GM19023 (cell line): ENCODE data around the gene ANKUB1.

Experiments used
- ATAC-seq: cut with Tn5 transposase; IDR thresholded peaks from one replicate; pipeline ENCODE4 v1.9.1; 2021; ENCODE audit warnings: mild to moderate bottlenecking, moderate library complexity; ENCODE audit not compliant: unreplicated experiment

Gene ANKUB1

DNA sequence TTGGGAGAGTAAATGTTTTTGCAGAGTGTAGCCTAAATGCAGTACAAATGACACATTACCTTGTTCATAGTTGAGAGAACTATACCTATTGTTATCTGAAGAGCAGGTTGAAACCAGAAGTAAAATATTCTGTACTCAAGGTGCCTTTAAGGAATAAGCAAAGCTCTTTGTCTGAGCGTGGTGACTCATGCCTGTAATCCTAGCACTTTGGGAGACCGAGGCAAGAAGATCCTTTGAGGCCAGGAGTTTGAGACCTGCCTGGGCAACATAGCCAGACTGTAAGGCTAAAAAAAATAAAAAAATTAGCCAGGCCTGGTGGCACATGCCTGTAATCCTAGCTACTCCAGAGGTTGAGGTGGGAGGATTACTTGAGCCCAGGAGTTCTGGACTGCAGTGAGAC is 18.5 kb upstream of the ANKUB1 start:
- no peak for ATAC-seq

DNA sequence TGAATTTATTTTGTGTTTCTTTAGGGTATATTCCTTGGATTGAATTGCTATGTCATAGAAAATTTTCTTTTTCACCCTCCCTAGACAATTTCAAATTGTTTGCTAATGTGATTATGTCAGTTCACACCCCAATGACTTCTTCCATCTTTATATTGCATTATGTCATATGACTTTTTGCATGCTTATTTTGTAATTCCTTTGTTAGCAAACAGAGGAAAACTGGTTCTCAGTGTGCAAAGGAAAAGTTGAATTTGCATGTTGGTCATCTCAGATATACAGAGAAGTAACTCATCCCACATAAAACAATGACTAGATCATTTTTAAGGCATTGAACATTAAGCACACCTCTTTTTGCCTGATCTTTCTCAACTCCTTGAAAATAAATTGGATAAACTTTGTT is 17.3 kb upstream of the ANKUB1 start:
- ATAC-seq: no peak

DNA sequence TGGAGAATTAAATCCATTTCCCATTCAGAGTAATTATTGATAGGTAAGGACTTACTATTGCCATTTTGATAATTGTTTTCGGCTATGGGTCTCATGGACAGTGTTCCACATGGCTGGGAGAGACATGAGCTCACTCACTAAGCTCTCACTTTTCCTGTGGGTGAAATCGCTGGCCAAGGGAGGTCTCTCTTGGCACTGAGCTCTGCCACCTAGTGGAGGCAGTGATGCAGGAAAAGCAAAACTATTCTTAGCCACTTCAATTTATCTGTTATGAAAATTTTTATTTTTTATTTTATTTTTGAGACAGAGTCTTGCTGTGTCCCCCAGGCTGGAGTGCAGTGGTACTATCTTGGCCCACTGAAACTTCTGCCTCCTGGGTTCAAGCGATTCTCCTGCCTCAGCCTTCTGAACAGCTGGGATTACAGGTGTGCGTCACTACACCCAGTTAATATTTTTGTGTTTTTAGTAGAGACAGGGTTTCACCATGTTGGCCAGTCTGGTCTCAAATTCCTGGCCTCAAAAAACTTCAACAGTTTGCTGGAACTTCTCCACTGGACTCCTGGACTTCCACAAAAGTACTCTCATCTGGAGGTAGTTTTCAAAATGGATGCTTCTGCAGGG is 16.0 kb upstream of the ANKUB1 start:
- ATAC-seq: no peak

DNA sequence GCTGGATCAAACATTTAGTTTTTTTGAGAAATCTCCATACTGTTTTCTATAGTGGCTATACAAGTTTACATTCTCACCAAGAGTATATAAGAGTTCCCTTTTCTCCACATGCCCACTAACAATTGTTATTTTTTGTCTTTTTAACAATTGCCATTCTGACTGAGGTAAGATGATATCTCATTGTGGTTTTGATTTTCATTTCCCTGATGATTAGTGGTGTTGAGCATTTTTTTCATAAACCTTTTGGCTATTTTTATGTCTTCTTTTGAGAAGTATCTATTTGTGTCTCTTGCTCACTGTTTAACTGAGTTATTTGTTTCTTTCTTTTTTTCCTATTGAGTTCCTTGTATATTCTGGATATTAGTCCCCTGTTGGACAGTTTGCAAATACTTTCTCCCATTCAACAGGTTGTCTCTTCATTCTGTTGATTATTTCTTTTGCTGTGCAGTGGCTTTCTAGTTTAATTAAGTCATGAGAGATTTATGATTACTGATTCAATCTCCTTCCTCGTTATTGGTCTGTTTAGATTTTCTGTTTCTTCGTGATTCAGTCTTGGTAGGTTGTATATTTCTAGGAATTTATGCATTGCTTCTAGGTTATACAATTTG is 13.9 kb upstream of the ANKUB1 start:
- ATAC-seq: no peak

DNA sequence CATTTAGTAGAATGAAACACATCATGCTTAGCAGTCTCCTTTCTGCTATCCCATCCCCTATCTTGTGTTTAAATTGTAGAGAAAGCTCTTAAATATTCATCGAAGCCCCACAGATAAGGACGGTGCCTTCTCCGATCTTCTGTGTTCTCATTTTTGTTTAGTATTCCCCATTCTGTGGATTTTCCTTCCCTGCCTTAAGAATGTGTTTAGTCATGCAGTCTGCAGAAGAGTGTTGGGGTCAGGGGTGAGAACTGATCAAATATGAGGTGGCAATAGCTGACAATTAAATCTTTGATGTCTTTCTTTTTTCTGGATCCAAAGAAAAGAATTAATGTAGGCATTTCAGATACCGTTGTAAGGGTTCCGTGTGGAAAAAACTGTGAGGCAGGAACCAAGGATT is 9.3 kb upstream of the ANKUB1 start:
- ATAC-seq: no peak

DNA sequence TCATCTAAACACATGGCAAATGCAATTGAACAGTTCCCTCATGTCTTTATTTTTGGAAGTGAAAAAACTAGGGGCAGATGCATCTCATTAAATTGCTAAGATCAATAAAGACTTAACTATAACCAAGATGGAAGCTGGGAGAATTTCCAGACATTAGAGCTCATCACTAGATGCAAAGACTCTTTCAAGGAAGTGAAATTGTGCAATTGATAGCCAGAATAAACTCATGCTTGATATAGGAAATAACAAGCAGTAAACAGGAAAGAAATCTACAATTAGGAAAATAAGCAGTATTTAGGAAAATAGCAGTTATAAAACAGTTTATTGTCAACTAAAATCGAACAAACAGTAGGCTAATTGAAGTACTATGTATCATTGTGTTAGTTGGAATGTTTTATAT is 8.8 kb upstream of the ANKUB1 start:
- ATAC-seq: no peak

DNA sequence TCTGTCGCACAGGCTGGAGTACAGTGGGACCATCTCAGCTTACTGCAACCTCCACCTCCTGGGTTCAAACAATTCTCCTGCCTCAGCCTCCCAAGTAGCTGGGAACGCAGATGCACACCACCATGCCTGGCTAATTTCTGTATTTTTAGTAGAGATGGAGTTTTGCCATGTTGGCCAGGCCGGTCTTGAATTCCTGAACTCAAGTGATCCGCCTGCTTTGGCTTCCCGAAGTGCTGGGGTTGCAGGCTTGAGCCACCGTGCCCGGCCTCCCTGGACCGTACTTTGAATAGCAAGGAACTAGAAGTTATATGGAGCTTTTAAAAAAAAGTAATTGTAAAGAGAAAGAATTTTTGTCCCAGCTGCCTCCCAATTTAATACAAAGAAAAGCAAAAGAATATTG is 8.3 kb upstream of the ANKUB1 start:
- ATAC-seq: no peak

DNA sequence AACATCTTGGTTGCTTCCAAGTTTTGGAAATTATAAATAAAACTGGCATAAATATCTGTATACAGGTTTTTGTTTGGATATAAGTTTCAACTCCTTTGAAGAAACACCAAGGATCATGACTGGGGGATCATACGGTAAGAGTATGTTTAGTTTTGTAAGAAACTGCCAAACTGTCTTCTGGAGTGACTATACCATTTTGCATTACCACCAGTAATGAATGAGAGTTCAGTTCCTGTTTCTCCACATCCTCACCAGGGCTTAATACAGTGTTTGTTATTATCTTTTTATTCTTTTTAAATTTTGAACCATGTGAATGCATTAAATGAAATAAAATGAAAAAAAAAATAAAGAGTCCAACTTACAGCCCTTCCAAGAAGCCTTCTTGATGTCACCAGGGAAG is 3.7 kb upstream of the ANKUB1 start:
- ATAC-seq: no peak

DNA sequence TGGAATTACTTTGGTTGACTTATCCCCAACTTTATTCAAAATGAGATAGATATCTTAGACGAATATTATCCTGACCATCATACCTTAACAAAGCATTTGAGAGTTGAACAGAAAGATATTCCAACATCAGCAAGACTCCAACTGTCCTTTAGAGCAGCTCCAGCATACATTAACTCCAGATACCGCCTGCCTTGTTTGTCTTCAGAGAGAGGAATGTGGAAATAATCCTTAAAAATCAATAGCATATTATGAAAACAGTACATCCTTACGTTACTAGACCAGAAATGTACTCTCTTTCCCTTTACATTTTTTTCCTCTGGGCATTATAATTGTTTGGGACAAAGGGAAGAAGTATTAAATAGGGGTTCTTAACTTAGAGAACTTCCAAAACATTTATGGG is 1.7 kb downstream of the ANKUB1 start:
- ATAC-seq: no peak

DNA sequence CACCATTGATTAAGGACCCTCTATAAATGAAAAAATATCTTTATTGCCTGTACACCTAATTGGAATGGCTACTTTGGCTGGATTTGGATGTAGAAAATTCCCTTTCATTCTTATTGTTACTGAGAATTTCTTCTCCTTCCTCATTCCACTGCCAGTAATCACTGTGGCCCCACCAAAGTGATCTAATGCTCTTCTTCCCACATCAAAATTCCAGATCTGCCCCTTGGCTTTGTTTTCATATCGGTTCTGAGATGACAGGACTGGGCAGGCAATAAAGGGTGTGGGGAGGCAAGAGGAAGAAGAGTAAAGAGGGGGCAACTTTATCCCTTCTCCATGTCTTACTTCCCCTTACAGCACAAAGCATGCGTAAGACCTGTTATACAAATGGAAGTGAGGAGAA is 2.1 kb downstream of the ANKUB1 start:
- no peak for ATAC-seq

DNA sequence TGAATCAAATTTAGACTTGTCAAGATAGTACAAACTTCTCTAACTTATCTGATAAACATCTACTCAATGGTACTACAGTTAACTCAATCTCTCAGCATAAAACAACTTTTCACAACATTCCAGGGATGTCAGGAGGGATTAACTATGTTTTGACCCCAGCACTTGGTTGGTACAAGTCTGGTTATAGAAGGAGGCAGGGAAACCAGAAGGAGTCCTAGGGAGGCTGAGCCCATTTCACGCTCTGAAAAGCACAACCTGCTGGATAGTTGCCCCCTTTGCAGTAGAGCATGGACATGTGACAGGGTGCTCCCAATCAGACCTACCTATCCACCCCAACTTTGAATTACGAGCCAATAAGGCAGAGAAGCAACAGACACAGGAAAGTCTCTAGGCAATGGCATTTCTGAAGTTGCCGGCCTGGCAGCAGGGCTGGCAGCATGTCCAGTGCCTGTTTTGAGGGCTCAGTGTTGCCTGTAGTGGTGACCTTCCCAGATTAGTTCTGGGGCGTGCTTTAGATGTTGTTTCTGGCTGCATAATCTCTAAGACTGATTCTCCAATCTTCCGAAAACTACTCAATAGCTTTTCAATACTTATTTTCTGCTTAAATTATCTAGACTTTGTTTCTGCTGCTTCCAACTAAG is 8.2 kb downstream of the ANKUB1 start:
- ATAC-seq: no peak

DNA sequence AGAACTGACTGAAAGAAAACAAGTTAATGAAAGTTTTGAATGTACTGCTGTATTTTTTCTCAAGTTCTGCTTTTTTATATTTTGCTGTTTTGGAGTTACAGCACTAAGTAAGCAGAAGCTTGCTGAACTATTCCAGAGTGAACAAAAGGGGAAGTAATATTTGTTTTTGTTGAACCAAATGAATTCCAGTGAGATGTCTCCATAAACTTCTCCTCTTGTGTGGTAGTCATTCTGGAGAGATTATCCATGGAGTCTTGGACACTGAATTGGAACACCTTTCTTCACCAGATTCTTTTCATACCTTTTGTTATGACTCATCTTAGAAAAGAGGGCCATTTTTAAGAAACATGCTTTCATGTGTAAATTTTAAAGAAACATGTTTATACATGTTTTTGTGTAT is 8.8 kb downstream of the ANKUB1 start:
- no peak for ATAC-seq

DNA sequence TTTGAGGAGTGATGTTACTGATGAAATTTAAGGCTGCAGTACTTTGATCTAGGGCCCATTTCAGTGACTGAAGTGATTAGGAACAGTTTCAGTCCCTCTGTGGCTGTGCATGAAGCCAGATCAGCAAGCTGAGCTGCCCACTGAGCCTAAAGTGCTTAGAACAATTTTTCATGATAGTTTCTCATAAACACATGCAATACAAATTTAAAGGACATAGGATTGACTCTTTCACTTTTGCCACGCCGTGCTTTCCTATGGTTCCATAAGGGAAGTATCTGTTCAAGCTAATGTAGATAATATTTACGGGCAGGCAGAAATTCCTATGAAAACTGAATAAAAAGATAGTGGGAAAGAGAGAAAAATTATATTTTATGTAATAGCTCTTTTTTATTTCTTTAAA is 10.6 kb downstream of the ANKUB1 start:
- no peak for ATAC-seq

DNA sequence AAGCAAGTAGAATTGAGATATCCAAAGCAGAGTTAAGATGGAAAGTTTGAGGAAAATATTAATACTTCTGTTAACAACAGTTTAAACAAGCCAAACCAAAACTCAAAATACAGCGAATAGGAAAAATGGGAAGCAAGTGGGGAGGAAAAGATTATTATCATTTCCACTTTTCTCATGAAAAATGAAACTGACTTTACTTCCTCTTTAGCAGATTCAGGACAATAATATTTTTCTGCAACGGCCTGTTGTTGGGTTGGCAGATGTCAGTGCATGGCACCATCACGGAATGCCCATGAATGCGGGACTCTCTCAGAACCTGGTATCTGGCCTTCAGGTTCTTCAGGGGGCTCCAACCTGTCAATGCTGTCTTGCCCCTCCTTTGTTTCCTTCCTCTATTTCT is 11.1 kb downstream of the ANKUB1 start:
- ATAC-seq: no peak

DNA sequence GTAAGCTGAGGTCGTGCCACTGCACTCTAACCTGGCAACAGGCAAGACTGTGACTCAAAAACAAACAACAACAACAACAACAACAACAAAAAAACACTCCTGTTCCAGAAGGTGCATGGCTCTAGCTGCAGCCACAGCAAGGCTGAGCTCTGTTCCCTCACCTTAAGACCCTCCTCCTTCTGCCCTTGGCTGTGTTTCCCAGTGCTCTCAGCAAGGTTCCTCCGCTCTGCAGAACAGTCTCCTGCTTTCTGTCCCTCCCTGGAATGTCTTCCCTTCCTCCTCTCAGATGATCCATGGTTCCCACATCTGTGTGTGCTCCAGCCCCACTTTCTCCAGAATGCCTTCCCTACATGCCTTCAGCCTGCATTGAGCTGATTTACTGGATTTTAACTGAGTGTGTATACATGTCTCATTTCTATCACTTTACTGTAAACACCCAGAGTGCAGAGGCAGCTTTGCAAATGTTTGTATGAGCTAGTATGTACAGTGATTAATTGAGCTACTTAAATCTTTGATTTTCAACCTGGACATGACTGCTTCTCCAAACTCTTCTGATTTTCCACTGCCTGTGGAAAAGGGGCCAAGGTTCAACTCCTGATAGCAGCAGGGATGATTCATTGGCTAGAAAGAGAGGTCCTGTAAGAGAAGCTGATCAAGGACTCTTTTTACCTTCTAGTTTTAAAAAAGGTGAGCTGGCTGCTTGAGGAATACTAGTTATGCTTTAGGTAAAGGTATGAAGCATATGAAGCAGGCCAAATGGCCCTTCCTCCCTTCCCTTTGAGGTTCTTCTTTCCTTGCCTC is 14.7 kb downstream of the ANKUB1 start:
- no peak for ATAC-seq

DNA sequence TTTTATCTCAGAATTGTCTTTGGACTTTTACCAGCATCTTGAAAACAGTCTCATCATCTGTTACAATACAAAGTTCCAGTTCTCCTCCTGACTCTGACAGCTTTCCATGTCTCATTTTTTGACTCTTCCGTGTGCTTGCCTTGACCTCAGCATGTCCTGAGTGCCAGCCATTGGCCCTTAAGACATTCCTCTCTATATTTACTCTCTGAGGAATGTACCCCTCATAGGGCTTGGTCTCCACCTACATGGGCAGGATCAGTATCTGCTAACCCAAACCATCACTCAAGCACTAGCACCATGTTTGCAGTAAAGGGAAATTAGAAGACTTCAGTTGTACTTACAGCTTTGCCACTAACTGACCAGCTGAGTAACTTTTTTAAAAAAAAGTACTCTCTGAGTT is 16.2 kb downstream of the ANKUB1 start:
- no peak for ATAC-seq

DNA sequence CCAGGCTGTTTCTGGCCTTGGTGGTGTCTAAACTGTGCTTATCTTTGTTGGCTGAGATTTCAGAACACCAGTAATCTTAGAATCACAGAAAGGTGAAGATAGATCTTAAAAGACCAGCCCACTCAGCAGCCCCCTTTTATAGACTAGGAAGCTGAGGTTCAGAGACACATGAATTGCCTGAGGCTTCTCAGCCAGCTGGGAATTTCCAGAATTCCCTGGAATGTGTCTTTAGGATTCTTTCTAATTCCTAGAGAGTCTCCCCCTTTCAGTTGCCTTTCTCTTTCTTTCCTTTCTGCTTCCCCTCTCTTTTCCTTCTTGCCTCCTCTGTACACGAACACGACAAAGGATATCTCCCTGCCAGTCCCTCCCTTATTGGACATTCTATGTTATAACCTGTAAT is 19.5 kb downstream of the ANKUB1 start:
- no peak for ATAC-seq

DNA sequence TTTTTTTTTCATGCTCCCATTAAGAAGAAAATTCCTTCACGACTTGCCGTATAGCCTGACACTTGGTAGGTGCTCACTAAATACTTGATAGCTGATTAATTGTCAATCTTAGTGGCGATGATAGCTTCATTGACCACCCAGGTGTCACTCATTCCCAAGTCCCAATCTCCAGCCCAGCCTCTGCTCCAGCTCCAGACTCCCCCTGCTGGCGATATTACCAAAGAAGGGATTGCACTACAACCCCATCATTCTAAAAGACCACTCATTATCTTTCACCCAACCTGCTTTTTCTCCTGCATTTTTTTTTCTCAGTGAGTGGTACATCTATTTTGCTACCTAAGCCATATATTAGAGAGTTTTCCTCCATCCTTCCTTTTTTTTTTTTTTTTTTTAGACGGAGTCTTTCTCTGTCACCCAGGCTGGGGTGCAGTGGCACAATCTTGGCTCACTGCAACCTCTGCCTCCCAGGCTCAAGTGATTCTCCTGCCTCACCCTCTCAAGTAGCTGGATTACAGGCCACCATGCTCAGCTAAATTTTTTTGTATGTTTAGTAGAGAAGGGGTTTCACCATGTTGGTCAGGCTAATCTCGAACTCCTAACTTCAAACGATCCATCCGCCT is 20.6 kb downstream of the ANKUB1 start:
- ATAC-seq: no peak

DNA sequence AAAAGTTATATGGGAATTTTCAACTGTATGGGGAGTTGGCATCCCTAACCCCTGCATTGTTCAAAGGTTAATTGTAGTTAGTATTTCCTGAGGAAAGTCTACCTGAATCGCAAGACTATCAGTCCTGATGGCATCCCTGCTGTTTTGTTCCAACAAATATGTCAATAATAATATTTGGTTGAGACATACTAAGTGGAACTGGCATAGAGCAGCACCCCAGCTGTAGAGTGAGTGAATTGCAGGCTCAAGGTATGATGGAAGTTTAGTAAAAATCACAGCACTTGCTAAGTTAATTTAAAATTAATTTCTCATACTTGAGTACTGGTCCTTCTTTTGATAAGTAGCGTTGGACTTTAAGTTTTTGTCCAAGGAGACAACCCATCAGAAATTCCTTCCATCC is 22.1 kb downstream of the ANKUB1 start:
- ATAC-seq: no peak

DNA sequence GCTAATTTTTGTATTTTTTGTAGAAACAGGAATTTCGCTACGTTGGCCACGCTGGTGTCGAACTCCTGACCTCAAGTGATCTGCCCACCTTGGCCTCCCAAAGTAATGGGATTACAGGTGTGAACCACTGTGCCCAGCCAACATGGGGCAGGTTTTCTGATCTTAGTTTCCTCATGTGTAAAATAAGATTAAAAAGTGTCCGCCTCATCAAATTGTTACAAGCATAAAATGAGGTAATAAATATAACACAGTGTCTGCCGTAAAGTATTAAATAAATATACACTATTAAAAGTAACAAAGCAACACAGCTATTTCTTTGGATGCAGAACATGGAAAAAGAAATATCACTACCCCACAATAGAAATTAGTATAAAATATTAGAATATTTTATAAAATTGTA is 23.6 kb downstream of the ANKUB1 start:
- ATAC-seq: no peak

DNA sequence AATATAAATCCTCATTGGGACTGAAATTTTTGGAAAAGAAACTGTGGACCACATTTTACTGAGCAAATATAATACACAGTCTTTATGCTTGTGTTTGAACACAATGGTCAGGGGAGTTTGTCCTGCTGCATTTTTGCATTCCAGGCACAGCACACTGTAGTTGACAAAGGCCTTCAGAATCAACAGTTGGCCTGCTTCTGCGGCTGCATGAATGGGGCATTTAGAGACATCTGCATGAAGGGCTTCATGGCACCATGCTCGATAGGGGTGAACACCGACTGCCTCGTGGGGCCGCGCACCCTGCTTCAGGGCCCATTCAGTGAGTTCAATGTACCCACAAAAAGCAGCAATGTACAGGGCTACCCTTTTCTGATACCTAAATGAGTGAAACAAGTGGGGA is 24.6 kb downstream of the ANKUB1 start:
- ATAC-seq: no peak
